BJ (cell line): ENCODE data around the gene CLEC20A. TPM values are rescaled to one million over a fixed set of nuclear protein-coding genes. Genes with fewer than 3 reads are reported as not detected.
A peak's percentile ranks its signal among the peaks of the same experiment; 100 is the strongest.

Experiments
- CTCF ChIA-PET: fragments of 350-600 bp; formaldehyde crosslinking; extraction: SDS; loops from one replicate; lab custom pipeline; 2021; ENCODE audit warnings: antibody characterized with exemption, inconsistent platforms; lab: Yijun Ruan, JAX
- POLR2A ChIA-PET: fragments of 300-600 bp; sonication (Branson Sonifier 250); formaldehyde crosslinking; extraction: SDS; loops from one replicate; lab custom pipeline; 2021; ENCODE audit warnings: antibody characterized with exemption; lab: Charles Lee
- DNase-seq: peaks from one replicate; pipeline ENCODE4 v3.0.0-alpha.2; 2011; ENCODE audit warnings: low read depth
- H3K27me3 ChIP-seq: 2 replicates; pipeline ENCODE4 v1.6.0; 2011; ENCODE audit warnings: low read length; ENCODE audit not compliant: control insufficient read depth, insufficient read depth
- H3K36me3 ChIP-seq: 2 replicates; pipeline ENCODE4 v1.5.1; 2011; ENCODE audit warnings: low read length; ENCODE audit not compliant: control insufficient read depth, insufficient read depth
- H3K4me3 ChIP-seq: 2 replicates; pipeline ENCODE4 v1.5.1; 2011; ENCODE audit warnings: low read depth, mild to moderate bottlenecking, control low read depth, low read length
- CTCF ChIP-seq: IDR thresholded peaks from 2 replicates; pipeline ENCODE4 v1.5.1; 2011; ENCODE audit warnings: low read depth, mild to moderate bottlenecking, control low read depth, inconsistent platforms, low read length, moderate library complexity; ENCODE audit not compliant: insufficient read depth
- polyA plus RNA-seq: library from polyadenylated mRNA; depleted of rRNA; stranded (reverse); fragments of >200 nt; gene quantifications from 2 replicates; pipeline ENCODE4 v1.2.3, GENCODE V29; 2011

CLEC20A gene
- polyA plus RNA-seq, 1 experiment, result not detected

GRCh38 chr1:178541829-178542553, 45.2 kb upstream of the CLEC20A start:
- no peaks in the 10 kb centered on the region for H3K27me3 ChIP-seq
- ChIA-PET CTCF (interaction anchor here (0.6 to 16.1 kb wide), 15 partner anchors 9 to 472 kb away, joined by 3 to 375 read pairs (median 4); partner anchors contain the start of gene RALGPS2), POLR2A (interaction anchor here (0.6 kb wide), 1 partner anchor 208 kb away, joined by 3 read pairs; no protein-coding TSS in a partner anchor)
- DNase-seq, result no peak
- H3K4me3 ChIP-seq, result peak overlapping the region; percentile 62
- H3K36me3 ChIP-seq, result peaks cover 2% of the 10 kb centered on the region
- TF ChIP-seq CTCF, result no peak

DNA sequence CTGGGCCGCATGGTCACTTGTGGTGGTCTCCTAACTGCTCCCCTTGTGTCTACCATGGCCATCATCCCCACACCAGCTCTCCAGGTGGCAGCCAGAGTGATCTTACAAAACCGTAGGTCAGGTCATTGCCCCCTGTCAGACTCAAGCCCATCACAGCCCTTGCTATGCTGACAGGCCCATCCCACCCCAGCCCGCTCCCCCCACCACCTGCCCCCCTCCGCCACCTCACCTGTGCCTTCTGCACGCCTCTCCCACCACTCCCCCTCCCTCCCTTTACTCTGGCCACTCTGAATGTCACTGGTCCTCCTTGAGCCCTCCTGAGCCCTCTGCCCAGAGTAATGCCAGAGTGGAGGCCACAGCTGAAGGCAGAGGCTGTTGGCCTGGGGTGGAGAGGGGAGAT, 44.6 kb upstream of the CLEC20A start:
- ChIA-PET POLR2A (no interaction called here), CTCF (interaction anchor here (0.8 to 16.1 kb wide), 11 partner anchors 9 to 473 kb away, joined by 3 to 375 read pairs (median 4); partner anchors contain the start of gene RALGPS2)
- no peak for TF ChIP-seq CTCF
- Histone ChIP-seq H3K4me3 (no peak overlapping the region), H3K36me3 (peaks cover 2% of the 10 kb centered on the region), H3K27me3 (no peaks in the 10 kb centered on the region)
- no peak for DNase-seq

GRCh38 chr1:178540646-178541045, 43.9 kb upstream of the CLEC20A start:
- peak; percentile 76 for DNase-seq
- Histone ChIP-seq H3K27me3 (no peaks in the 10 kb centered on the region), H3K4me3 (no peak overlapping the region), H3K36me3 (peaks cover 2% of the 10 kb centered on the region)
- POLR2A ChIA-PET, result no interaction called here
- TF ChIP-seq CTCF, result no peak
- CTCF ChIA-PET, result interaction anchor here (0.9 to 16.1 kb wide), 12 partner anchors 8 to 463 kb away, joined by 3 to 375 read pairs (median 4); partner anchors contain the start of gene RALGPS2

GRCh38 chr1:178540204-178540603, 43.4 kb upstream of the CLEC20A start:
- Histone ChIP-seq H3K4me3 (no peak overlapping the region), H3K27me3 (no peaks in the 10 kb centered on the region), H3K36me3 (no peaks in the 10 kb centered on the region)
- DNase-seq, result no peak
- ChIA-PET CTCF (interaction anchor here (0.9 to 16.1 kb wide), 11 partner anchors 8 to 464 kb away, joined by 3 to 375 read pairs (median 5); partner anchors contain the start of gene RALGPS2), POLR2A (no interaction called here)
- no peak for TF ChIP-seq CTCF

GRCh38 chr1:178539291-178539690, 42.5 kb upstream of the CLEC20A start:
- Histone ChIP-seq H3K27me3 (no peaks in the 10 kb centered on the region), H3K4me3 (no peak overlapping the region), H3K36me3 (no peaks in the 10 kb centered on the region)
- ChIA-PET POLR2A (no interaction called here), CTCF (interaction anchor here (0.6 to 16.1 kb wide), 6 partner anchors 9 to 465 kb away, joined by 3 to 375 read pairs (median 4); no protein-coding TSS in a partner anchor)
- no peak for DNase-seq
- no peak for TF ChIP-seq CTCF
